Measurements from ENCODE around the gene CD302.
"Not testable (repeated sequence)": the region's sequence is repeated elsewhere in the genome, so short reads cannot be mapped to it uniquely, and the experiment has no call there.

Gene CD302

DNA sequence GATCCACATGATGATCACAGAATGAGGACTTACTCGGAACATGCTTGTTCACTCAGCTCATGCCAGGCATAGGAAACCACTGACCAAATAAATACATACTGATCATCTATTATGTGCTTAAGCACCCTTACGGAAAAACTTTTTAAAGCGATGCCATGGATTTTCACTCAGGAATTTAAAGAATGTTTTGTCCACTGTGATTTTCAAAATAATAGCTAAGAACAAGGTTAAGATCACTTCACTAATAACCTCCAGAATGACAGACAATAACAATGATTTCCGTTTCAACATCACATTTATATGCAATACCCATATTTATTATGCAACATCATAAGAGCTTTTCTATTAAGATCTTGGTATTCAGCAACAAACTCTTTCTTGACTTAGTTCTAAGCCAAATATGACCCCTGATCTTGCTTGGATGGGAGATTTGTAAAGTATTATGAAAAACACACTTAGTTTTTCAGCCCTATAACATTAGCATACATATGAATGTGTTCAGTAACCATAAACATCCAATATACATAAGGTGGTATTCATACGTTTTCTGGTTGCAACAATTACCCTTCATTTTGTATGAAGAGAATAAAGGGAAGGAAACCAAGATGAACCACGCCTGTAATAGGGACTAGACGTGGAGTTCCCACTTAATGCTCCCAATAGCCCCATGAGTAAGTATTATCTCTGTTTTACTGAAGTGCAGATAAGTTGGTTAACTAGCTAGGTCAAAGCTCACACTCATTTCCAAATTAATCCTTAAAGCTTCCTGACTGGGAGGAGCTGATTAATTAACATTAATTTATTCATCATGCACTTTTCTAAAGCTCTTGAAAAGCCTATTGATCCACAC lies 1.9 kb downstream of the CD302 start:
- in situ Hi-C loops (cut with HindIII; ENCODE audit: low sequenced_read_pairs): no loop called here

DNA sequence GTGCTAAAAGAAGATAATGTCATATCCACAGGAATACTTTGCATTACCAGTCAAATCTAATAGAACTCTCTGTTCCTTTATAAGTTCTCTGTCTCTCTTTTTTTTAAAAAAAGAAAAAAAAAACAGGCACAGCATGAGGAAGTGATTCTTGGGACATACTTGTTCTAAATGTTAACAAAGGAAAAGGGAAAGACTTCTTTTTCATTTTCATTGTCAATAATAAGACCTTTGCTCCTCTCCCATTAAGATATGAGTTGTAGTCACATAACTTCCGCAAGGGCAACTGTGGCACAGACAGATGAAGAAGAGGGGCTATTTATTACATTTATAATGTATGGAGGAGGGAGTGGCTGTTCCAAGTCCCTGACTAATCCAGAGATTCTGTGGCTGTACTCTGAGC lies 4.7 kb downstream of the CD302 start:
- in situ Hi-C loops (cut with HindIII; ENCODE audit: low sequenced_read_pairs): no loop called here

DNA sequence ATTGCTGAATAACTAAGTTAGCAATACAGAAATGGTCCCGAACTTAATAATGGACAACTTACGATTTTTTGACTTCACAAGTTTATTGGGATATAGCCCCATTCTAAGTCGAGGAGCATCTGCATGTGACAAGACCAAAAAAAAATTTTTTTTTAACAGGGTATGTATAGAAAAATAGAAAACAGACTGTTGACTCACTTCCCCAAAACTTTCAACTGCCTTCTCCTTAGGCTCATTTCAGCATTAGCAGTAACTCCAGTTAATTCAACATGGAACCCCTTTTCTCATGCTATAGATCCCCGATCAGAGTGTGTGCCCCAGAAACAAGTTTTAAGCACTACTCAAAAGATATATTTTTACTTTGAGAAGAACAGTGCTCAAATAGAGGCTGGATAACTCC lies 5.4 kb downstream of the CD302 start:
- in situ Hi-C loops (cut with HindIII; ENCODE audit: low sequenced_read_pairs): no loop called here

GRCh38 chr2:159792036-159792435 lies 6.0 kb downstream of the CD302 start:
- in situ Hi-C loops (cut with HindIII; ENCODE audit: low sequenced_read_pairs): no loop called here

GRCh38 chr2:159790323-159790722 lies 7.7 kb downstream of the CD302 start:
- in situ Hi-C loops (cut with HindIII; ENCODE audit: low sequenced_read_pairs): no loop called here

GRCh38 chr2:159788253-159788652 lies 9.8 kb downstream of the CD302 start:
- in situ Hi-C loops (cut with HindIII; ENCODE audit: low sequenced_read_pairs): no loop called here

DNA sequence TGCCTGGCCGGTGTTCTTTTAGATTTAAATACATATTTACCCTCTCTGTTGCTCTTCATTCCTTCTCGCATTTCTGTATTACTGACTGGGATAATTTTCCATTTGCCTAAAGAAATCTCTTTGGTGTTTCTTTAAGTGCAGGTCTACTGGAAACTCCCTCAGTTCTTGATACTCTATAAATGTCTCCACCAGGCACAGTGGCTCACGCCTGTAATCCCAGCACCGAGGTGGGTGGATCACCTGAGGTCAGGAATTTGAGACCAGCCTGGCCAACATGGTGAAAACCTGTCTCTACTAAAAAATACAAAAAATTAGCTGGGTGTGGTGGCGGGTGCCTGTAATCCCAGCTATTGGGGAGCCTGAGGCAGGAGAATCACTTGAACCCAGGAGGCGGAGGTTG lies 10.4 kb downstream of the CD302 start:
- in situ Hi-C loops (cut with HindIII; ENCODE audit: low sequenced_read_pairs): not testable (repeated sequence)

- in situ Hi-C loops (cut with HindIII; ENCODE audit: low sequenced_read_pairs): no loop called here
Measured at GRCh38 chr2:159786938-159787337, 11.1 kb downstream of the CD302 start.

DNA sequence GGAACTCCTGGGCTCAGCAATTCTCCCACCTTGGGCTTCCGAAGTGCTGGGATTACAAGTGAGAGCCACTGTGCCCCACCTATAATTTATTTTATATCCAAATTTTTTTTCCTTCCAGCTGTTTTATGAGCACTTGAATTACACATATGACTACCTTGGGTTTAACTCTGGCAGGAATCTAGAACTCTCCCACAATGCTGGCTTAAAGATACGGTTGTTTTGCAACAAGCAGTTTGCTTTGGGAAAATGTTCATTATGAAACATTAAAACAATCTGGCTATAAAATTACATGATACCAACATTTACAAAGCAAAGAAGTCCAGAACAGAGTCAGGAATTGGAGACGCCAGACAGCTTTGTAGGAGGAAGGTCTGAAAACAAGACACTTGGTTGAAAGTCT lies 12.8 kb downstream of the CD302 start:
- in situ Hi-C loops (cut with HindIII; ENCODE audit: low sequenced_read_pairs): no loop called here

- in situ Hi-C loops (cut with HindIII; ENCODE audit: low sequenced_read_pairs): not testable (repeated sequence)
Measured at GRCh38 chr2:159784744-159785143, 13.3 kb downstream of the CD302 start.

DNA sequence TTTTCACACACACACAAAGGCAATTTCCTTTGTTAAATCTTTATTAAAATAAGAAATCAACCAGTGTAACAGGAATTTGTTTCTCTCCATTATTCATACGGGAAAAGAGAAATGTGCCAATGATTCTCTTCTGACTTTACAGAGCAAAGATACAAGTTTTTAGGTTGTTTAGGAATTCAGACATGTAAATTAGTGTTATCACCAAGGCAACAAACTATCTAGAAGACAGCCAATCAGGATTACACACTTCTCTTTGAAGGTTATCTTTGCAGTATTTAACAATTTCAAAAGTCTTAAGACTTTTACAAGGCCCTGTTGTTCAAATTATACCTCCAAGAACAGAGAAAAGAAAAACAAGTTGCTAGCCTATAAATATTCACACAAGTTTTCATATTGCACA lies 14.5 kb downstream of the CD302 start:
- in situ Hi-C loops (cut with HindIII; ENCODE audit: low sequenced_read_pairs): no loop called here

- in situ Hi-C loops (cut with HindIII; ENCODE audit: low sequenced_read_pairs): no loop called here
Measured at GRCh38 chr2:159776321-159776720, 21.7 kb downstream of the CD302 start.

- in situ Hi-C loops (cut with HindIII; ENCODE audit: low sequenced_read_pairs): no loop called here
Measured at GRCh38 chr2:159775021-159775420, 23.0 kb downstream of the CD302 start.

- in situ Hi-C loops (cut with HindIII; ENCODE audit: low sequenced_read_pairs): no loop called here
Measured at GRCh38 chr2:159774370-159774990, 23.5 kb downstream of the CD302 start.

GRCh38 chr2:159773886-159774285 lies 24.1 kb downstream of the CD302 start:
- in situ Hi-C loops (cut with HindIII; ENCODE audit: low sequenced_read_pairs): no loop called here

- in situ Hi-C loops (cut with HindIII; ENCODE audit: low sequenced_read_pairs): no loop called here
Measured at GRCh38 chr2:159773426-159773825, 24.6 kb downstream of the CD302 start.

GRCh38 chr2:159769147-159769546 lies 28.9 kb downstream of the CD302 start:
- in situ Hi-C loops (cut with HindIII; ENCODE audit: low sequenced_read_pairs): no loop called here

DNA sequence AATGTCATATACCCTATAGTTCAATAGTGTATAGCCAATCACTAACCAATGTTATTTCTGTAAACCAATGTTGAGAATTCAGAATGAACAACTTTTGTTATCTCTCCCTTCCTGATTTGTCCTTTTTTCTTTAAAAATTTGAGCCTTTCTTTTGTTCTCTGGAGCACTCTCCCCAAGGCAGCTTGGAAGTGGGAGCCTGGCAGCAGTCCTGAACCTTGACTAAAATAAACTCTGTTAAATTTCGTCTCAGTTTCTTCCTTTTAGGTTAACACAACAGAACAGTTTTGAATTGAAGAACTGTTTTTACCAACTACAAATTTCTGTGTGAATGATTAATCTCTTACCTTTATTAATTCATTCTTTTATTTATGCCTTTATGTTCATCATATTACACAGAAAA lies 35.9 kb downstream of the CD302 start:
- in situ Hi-C loops (cut with HindIII; ENCODE audit: low sequenced_read_pairs): no loop called here

DNA sequence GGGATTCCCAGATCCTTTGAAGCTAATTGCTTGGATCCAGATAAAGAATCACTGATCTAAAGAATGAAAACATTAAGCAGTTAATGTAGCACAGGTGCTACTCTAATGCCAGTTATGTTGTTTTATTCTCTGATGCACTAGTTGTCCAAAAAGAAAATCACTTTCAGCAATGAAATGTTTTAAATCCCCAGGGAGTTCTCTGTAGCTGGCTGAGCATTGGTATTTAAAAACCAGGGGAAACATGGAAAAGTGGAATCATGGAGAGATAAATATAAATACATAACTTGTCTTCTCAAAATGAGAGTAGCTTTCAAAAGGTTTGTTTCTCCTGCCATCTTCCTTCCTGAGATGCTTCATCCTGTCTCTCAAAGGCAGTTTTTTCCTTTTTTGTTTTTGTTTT lies 37.7 kb downstream of the CD302 start:
- in situ Hi-C loops (cut with HindIII; ENCODE audit: low sequenced_read_pairs): no loop called here

- in situ Hi-C loops (cut with HindIII; ENCODE audit: low sequenced_read_pairs): no loop called here
Measured at GRCh38 chr2:159759577-159759976, 38.4 kb downstream of the CD302 start.

DNA sequence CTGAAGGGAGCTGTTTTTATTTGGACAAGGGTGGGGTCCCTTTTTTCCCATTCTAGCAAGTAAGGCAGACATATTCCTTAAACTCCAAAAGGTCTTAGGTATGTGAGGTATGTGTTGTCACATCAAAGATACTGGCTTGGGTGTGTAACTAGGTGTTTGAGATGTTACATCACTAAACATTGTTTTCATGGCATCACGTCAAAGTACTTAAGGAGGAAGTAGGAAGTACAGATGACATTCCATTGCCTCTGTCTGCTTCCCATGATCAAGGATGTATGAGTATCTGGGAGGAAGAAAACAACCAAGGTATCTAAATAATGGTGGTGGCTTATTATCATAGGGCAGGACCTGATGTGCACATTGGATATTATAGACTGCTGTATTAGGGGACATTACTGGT lies 39.3 kb downstream of the CD302 start:
- in situ Hi-C loops (cut with HindIII; ENCODE audit: low sequenced_read_pairs): no loop called here

GRCh38 chr2:159758239-159758638 lies 39.8 kb downstream of the CD302 start:
- in situ Hi-C loops (cut with HindIII; ENCODE audit: low sequenced_read_pairs): no loop called here

- in situ Hi-C loops (cut with HindIII; ENCODE audit: low sequenced_read_pairs): no loop called here
Measured at GRCh38 chr2:159755788-159756187, 42.2 kb downstream of the CD302 start.

All from endothelial cell of hepatic sinusoid (primary cell).